Ovary (tissue), 3 donors: Measurements from ENCODE around the gene SMIM24.

Experiments used
- CTCF ChIP-seq, 3 donors: fragments of 450-650 bp in 2 of 3; fragments of 200-600 bp in 1 of 3; IDR thresholded peaks; one replicate each; pipeline versions ENCODE4 v1.5.1 to v1.8.0; 2016 to 2022; ENCODE audit warnings: antibody characterized with exemption in 3 of 3, mild to moderate bottlenecking in 1 of 3
- EP300 ChIP-seq: sonication (generic); formaldehyde crosslinking; IDR thresholded peaks from one replicate; pipeline ENCODE4 v1.6.1; 2017; ENCODE audit warnings: antibody characterized with exemption
- POLR2A ChIP-seq: fragments of 450-650 bp; IDR thresholded peaks from one replicate; pipeline ENCODE4 v1.6.1; 2017; ENCODE audit warnings: antibody characterized with exemption, mild to moderate bottlenecking, moderate library complexity
- donor health status: DM: no; HTN: no; CAD: no.

DNA sequence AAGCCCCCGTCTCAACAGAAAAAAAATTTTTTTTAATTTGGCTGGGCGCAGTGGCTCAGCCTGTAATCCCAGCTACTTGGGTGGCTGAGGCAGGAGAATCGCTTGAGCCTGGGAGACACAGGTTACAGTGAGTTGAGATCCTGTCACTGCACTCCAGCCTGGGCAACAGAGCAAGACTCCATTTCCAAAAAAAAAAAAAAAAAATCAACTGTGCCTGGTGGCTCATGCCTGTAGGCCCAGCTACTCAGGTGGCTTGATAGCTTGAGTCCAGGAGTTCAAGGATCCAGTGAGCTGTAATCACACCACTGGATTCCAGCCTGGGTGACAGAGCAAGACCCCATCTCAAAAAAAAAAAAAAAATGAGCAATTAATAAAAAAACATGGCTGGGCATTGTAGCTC, 21.5 kb upstream of the SMIM24 start:
- TF ChIP-seq CTCF (IDR thresholded peaks at IDR 0.05) (no peak), POLR2A (no peak), EP300 (no peak)
